Measurements from ENCODE around the gene CD9. TPM values are rescaled to one million over a fixed set of nuclear protein-coding genes. Genes with fewer than 3 reads are reported as not detected.
A peak's percentile ranks its signal among the peaks of the same experiment; 100 is the strongest.

CD9 gene
- polyA plus RNA-seq, 1 donor (not counting 4 experiments of a cell fraction or from before 2014, with no cell fraction given), result 1,084 TPM

GRCh38 chr12:6272300-6273204 lies 72.4 kb downstream of the CD9 start:
- dilution Hi-C loops (cut with MboI; ENCODE audit: extremely low pct_ligation_motif_present, low sequenced_read_pairs), result no loop called here
- H3K9me3 ChIP-seq (ENCODE audit: control insufficient read depth, low read depth, low read length), result no peaks in the 10 kb centered on the region
- peak overlapping the region; percentile 99 for H3K4me2 ChIP-seq (ENCODE audit: control insufficient read depth, extremely low read depth, insufficient read depth, low read depth, low read length)
- H3K27me3 ChIP-seq (ENCODE audit: control insufficient read depth, extremely low read depth, insufficient read depth, low read length), result no peaks in the 10 kb centered on the region
- peak overlapping the region; percentile 100 for H3K27ac ChIP-seq (ENCODE audit: control insufficient read depth, insufficient read depth, low read length)
- DNase-seq (ENCODE audit: low read depth, low spot score), result peak; percentile 96
- H3K9ac ChIP-seq (ENCODE audit: control insufficient read depth, extremely low read depth, insufficient read depth, low read length), result peak overlapping the region; percentile 95
- H2AFZ ChIP-seq (ENCODE audit: control insufficient read depth, low read length), result peak overlapping the region; percentile 75
- no peaks in the 10 kb centered on the region for H4K20me1 ChIP-seq (ENCODE audit: control insufficient read depth, extremely low read depth, insufficient read depth, low read length)
- no peaks in the 10 kb centered on the region for H3K9me1 ChIP-seq (ENCODE audit: control insufficient read depth, extremely low read depth, insufficient read depth, low read length)
- H3K36me3 ChIP-seq (ENCODE audit: control insufficient read depth in 2 of 2, extremely low read depth in 1 of 2, insufficient read depth in 2 of 2, low read length in 2 of 2), result no peaks in the 10 kb centered on the region
- TF ChIP-seq CTCF (optimal IDR thresholded peaks at IDR 0.05 in 1 of 3, IDR thresholded peaks at IDR 0.05 in 1 of 3, conservative IDR thresholded peaks at IDR 0.05 in 1 of 3; ENCODE audit: extremely low read depth in 1 of 3, insufficient read depth in 2 of 3, low read length in 3 of 3) (no peak), EZH2 (IDR thresholded peaks at IDR 0.05; ENCODE audit: low read length) (no peak)
- peak overlapping the region in 2 of 3 experiments; percentile 53 to 68 for H3K4me3 ChIP-seq (ENCODE audit: control insufficient read depth in 2 of 3, extremely low read depth in 1 of 3, insufficient read depth in 2 of 3, low read depth in 1 of 3, low read length in 3 of 3)
- peak; percentile 100 for FAIRE-seq
- H3K79me2 ChIP-seq (ENCODE audit: control insufficient read depth, insufficient read depth, low read length), result no peaks in the 10 kb centered on the region
- H3K4me1 ChIP-seq (ENCODE audit: control insufficient read depth, extremely low read depth, insufficient read depth, low read length), result peaks cover 34% of the 10 kb centered on the region

- Histone ChIP-seq H3K9ac (ENCODE audit: control insufficient read depth, extremely low read depth, insufficient read depth, low read length) (peak overlapping the region; percentile 95), H3K36me3 (ENCODE audit: control insufficient read depth in 2 of 2, extremely low read depth in 1 of 2, insufficient read depth in 2 of 2, low read length in 2 of 2) (no peaks in the 10 kb centered on the region), H4K20me1 (ENCODE audit: control insufficient read depth, extremely low read depth, insufficient read depth, low read length) (no peaks in the 10 kb centered on the region), H3K4me3 (ENCODE audit: control insufficient read depth in 2 of 3, extremely low read depth in 1 of 3, insufficient read depth in 2 of 3, low read depth in 1 of 3, low read length in 3 of 3) (no peak overlapping the region), H2AFZ (ENCODE audit: control insufficient read depth, low read length) (peak overlapping the region; percentile 58), H3K9me1 (ENCODE audit: control insufficient read depth, extremely low read depth, insufficient read depth, low read length) (no peaks in the 10 kb centered on the region), H3K27me3 (ENCODE audit: control insufficient read depth, extremely low read depth, insufficient read depth, low read length) (no peaks in the 10 kb centered on the region), H3K4me1 (ENCODE audit: control insufficient read depth, extremely low read depth, insufficient read depth, low read length) (peaks cover 39% of the 10 kb centered on the region), H3K9me3 (ENCODE audit: control insufficient read depth, low read depth, low read length) (no peaks in the 10 kb centered on the region), H3K27ac (ENCODE audit: control insufficient read depth, insufficient read depth, low read length) (peak overlapping the region; percentile 100), H3K79me2 (ENCODE audit: control insufficient read depth, insufficient read depth, low read length) (no peaks in the 10 kb centered on the region), H3K4me2 (ENCODE audit: control insufficient read depth, extremely low read depth, insufficient read depth, low read depth, low read length) (peak overlapping the region; percentile 45)
- dilution Hi-C loops (cut with MboI; ENCODE audit: extremely low pct_ligation_motif_present, low sequenced_read_pairs), result no loop called here
- TF ChIP-seq EZH2 (IDR thresholded peaks at IDR 0.05; ENCODE audit: low read length) (no peak), CTCF (optimal IDR thresholded peaks at IDR 0.05 in 1 of 3, IDR thresholded peaks at IDR 0.05 in 1 of 3, conservative IDR thresholded peaks at IDR 0.05 in 1 of 3; ENCODE audit: extremely low read depth in 1 of 3, insufficient read depth in 2 of 3, low read length in 3 of 3) (no peak)
- FAIRE-seq (no peak), DNase-seq (ENCODE audit: low read depth, low spot score) (no peak)
Measured at GRCh38 chr12:6273205-6273540, 73.0 kb downstream of the CD9 start.
